Stomach (tissue), 9 donors: ENCODE measurements around the gene KCNQ1. TPM values are rescaled to one million over a fixed set of nuclear protein-coding genes. Genes with fewer than 3 reads are reported as not detected.

Experiments
- DNase-seq, 2 donors: peaks; one replicate each; pipeline versions ENCODE4 v3.0.0 to v3.0.0-alpha.2; 2013 to 2019
- H3K27ac ChIP-seq, 5 donors: fragments of 200-600 bp in 4 of 5; sonication (generic) in 4 of 5; one replicate each; pipeline ENCODE4 v1.5.1; 2013 to 2019; ENCODE audit warnings: mild to moderate bottlenecking in 1 of 5, moderate library complexity in 1 of 5
- H3K27me3 ChIP-seq, 3 donors: fragments of 200-600 bp; sonication (generic); one replicate each; pipeline ENCODE4 v1.5.1; 2017 to 2019; ENCODE audit warnings: mixed run types in 1 of 3
- H3K36me3 ChIP-seq, 4 donors: fragments of 200-600 bp; sonication (generic); 1 replicate in 3 of 4; 2 replicates in 1 of 4; pipeline ENCODE4 v1.5.1; 2016 to 2019
- H3K4me1 ChIP-seq, 4 donors: fragments of 200-600 bp; sonication (generic); one replicate each; pipeline ENCODE4 v1.5.1; 2016 to 2019
- H3K4me3 ChIP-seq, 4 donors: fragments of 200-600 bp; sonication (generic) in 3 of 4; one replicate each; pipeline ENCODE4 v1.5.1; 2016 to 2019; ENCODE audit warnings: mild to moderate bottlenecking in 1 of 4
- H3K9me3 ChIP-seq, 4 donors: fragments of 200-600 bp; sonication (generic); one replicate each; pipeline ENCODE4 v1.5.1; 2016 to 2019
- CTCF ChIP-seq, 7 experiments: fragments of 450-650 bp in 4 of 7; fragments of 200-600 bp in 3 of 7; sonication (generic) in 3 of 7; IDR thresholded peaks; one replicate each; pipeline ENCODE4 v1.5.1; 2016 to 2019; ENCODE audit warnings: antibody characterized with exemption in 7 of 7, control low read depth in 2 of 7, mild to moderate bottlenecking in 1 of 7
- EP300 ChIP-seq: sonication (generic); formaldehyde crosslinking; IDR thresholded peaks from one replicate; pipeline ENCODE4 v1.6.1; 2017; ENCODE audit warnings: antibody characterized with exemption
- POLR2A ChIP-seq, 4 donors: fragments of 450-650 bp; IDR thresholded peaks; one replicate each; pipeline ENCODE4 v1.6.1; 2016; ENCODE audit warnings: antibody characterized with exemption in 4 of 4, control low read depth in 2 of 4, mild to moderate bottlenecking in 1 of 4, moderate library complexity in 1 of 4
- POLR2AphosphoS5 ChIP-seq, 3 donors: sonication (generic); formaldehyde crosslinking; IDR thresholded peaks; one replicate each; pipeline ENCODE4 v1.6.1; 2016; ENCODE audit warnings: antibody characterized with exemption in 3 of 3
- WGBS, 5 donors: extraction: QIAGEN DNeasy Blood & Tissue Kit in 3 of 5; methylation state at CpG; one replicate each; pipeline versions ENCODE4 v1.1.5 to v1.1.7; 2013 to 2018; 5-methylcytosine and 5-hydroxymethylcytosine counted together
- intact Hi-C: fragments of 100-400 bp; cut with DNase I; formaldehyde crosslinking; loops from one replicate; pipeline ENCODE4 v1.15.1; 2023; ENCODE audit warnings: low total_unique reads
- polyA plus RNA-seq, 3 donors: library from polyadenylated mRNA; stranded (reverse); fragments of 200-250 nt; gene quantifications; one replicate each; pipeline ENCODE4 v1.2.3, GENCODE V29; 2013
- total RNA-seq, 5 donors: library from RNA; depleted of rRNA; stranded (reverse); fragments of >200 nt; gene quantifications; one replicate each; pipeline versions ENCODE4 v1.1.0 to v1.2.3, GENCODE V29; 2014 to 2016
- donor health status: healthy with polysubstance abuse.
- donor health status: Bipolar disorder and iron deficiency.
- donor health status: healthy.

Gene KCNQ1
- total and polyA plus RNA-seq, 8 donors, result 12.1 to 155 (median 49.0) TPM

GRCh38 chr11:2540992-2541680, 96.3 kb downstream of the KCNQ1 start:
- Histone ChIP-seq H3K9me3 (no peaks in the 10 kb centered on the region), H3K4me3 (no peak overlapping the region), H3K36me3 (peaks cover 0 to 4% (median 2%) of the 10 kb centered on the region in 4 donors), H3K27me3 (no peaks in the 10 kb centered on the region), H3K4me1 (no peaks in the 10 kb centered on the region), H3K27ac (no peak overlapping the region)
- WGBS, 5 donors, result 88 to 93% (median 91%) methylated on average over 27 of the region's 27 CpGs
- no peak for DNase-seq
- TF ChIP-seq POLR2AphosphoS5 (IDR thresholded peaks at IDR 0.05) (no peak), CTCF (IDR thresholded peaks at IDR 0.05) (no peak), EP300 (no peak), POLR2A (IDR thresholded peaks at IDR 0.05) (no peak)
- intact Hi-C loops, result no loop called here

GRCh38 chr11:2541881-2542361, 97.1 kb downstream of the KCNQ1 start:
- intact Hi-C loops, result no loop called here
- Histone ChIP-seq H3K36me3 (peaks cover 0 to 4% (median 2%) of the 10 kb centered on the region in 4 donors), H3K27ac (no peak overlapping the region), H3K9me3 (no peaks in the 10 kb centered on the region), H3K27me3 (no peaks in the 10 kb centered on the region), H3K4me1 (no peaks in the 10 kb centered on the region), H3K4me3 (no peak overlapping the region)
- TF ChIP-seq CTCF (IDR thresholded peaks at IDR 0.05) (no peak), POLR2AphosphoS5 (IDR thresholded peaks at IDR 0.05) (no peak), POLR2A (IDR thresholded peaks at IDR 0.05) (no peak), EP300 (no peak)
- 78 to 88% (median 85%) methylated on average over 12 to 14 of the region's 14 CpGs for WGBS, 5 donors
- DNase-seq, result no peak

- Histone ChIP-seq H3K4me3 (no peak overlapping the region), H3K9me3 (no peaks in the 10 kb centered on the region), H3K36me3 (peaks cover 0 to 4% (median 2%) of the 10 kb centered on the region in 4 donors), H3K27me3 (no peaks in the 10 kb centered on the region), H3K4me1 (no peaks in the 10 kb centered on the region), H3K27ac (no peak overlapping the region)
- no peak for DNase-seq
- intact Hi-C loops, result no loop called here
- WGBS, 5 donors, result 91 to 97% (median 96%) methylated on average over 10 of the region's 10 CpGs
- TF ChIP-seq POLR2A (IDR thresholded peaks at IDR 0.05), result no peak
Measured at GRCh38 chr11:2542406-2542805, 97.6 kb downstream of the KCNQ1 start.

GRCh38 chr11:2547806-2548205, 103.0 kb downstream of the KCNQ1 start:
- H3K4me1 ChIP-seq, result peaks cover 0 to 13% (median 5%) of the 10 kb centered on the region in 4 donors
- WGBS, 5 donors, result 74 to 88% (median 85%) methylated on average over 14 to 16 of the region's 16 CpGs
- TF ChIP-seq CTCF (IDR thresholded peaks at IDR 0.05), result no peak
- TF ChIP-seq EP300, result no peak
- TF ChIP-seq POLR2AphosphoS5 (IDR thresholded peaks at IDR 0.05), result no peak
- no peak for TF ChIP-seq POLR2A (IDR thresholded peaks at IDR 0.05)
- H3K27ac ChIP-seq, result no peak overlapping the region
- intact Hi-C loops, result no loop called here
- no peaks in the 10 kb centered on the region for H3K9me3 ChIP-seq
- H3K27me3 ChIP-seq, result no peaks in the 10 kb centered on the region
- no peak overlapping the region for H3K4me3 ChIP-seq
- DNase-seq, result no peak
- no peaks in the 10 kb centered on the region for H3K36me3 ChIP-seq

- WGBS, 5 donors, result 92 to 97% (median 94%) methylated on average over 9 to 12 of the region's 12 CpGs
Measured at GRCh38 chr11:2548596-2548995, 103.8 kb downstream of the KCNQ1 start.

More at GRCh38 chr11:2548596-2548995, 103.8 kb downstream of the KCNQ1 start:
- no peak for TF ChIP-seq CTCF (IDR thresholded peaks at IDR 0.05)
- intact Hi-C loops, result no loop called here
- Histone ChIP-seq H3K4me1 (peaks cover 0 to 13% (median 5%) of the 10 kb centered on the region in 4 donors), H3K4me3 (no peak overlapping the region), H3K9me3 (no peaks in the 10 kb centered on the region), H3K27ac (no peak overlapping the region), H3K36me3 (no peaks in the 10 kb centered on the region), H3K27me3 (no peaks in the 10 kb centered on the region)
- no peak for DNase-seq
